ENCODE results near the gene SLC25A21. TPM values are rescaled to one million over a fixed set of nuclear protein-coding genes. Genes with fewer than 3 reads are reported as not detected.
"Not testable (repeated sequence)": the region's sequence is repeated elsewhere in the genome, so short reads cannot be mapped to it uniquely, and the experiment has no call there.

SLC25A21 gene
- total and polyA plus RNA-seq, 4 experiments from 2014 or later: not detected

DNA sequence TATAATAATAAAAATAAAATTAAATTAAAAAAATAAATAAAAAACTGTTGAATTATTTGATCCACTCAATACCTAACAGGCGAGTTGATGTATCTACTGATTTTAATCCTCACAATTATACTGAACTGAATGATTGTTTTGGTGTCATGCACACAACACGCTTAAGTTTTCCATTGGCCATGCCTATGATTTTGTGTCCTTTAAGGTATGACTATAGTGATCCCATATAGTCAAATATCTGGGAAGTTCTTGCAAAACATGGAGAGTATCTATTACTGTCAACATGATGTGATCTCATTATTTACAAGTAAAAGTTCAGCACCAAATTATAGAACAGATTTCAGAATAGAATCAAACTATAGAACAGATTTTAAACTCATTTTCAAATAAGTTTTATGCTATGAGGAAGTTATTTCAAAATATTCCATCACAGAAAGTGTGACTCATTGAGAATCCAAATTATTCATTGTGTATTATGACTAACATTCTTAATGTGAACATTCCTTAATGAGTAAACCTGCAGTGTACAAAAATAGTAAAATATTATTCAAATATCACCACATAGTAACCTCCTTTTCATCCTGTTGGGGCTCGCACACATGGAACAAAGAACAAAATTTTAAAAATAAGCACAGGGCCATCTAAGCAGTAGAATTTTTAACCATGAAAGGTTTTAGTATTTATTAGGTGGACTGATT lies 190.4 kb downstream of the SLC25A21 start:
- Mint-ChIP-seq H3K36me3 (no peaks in the 10 kb centered on the region), H3K4me3 (no peak overlapping the region), H3K27me3 (no peaks in the 10 kb centered on the region), H3K9me3 (peaks cover 0 to 4% (median under 1%) of the 10 kb centered on the region in 8 donors), H3K27ac (no peak overlapping the region), H3K4me1 (no peaks in the 10 kb centered on the region)
- Histone ChIP-seq H3K36me3 (ENCODE audit: insufficient read depth, low read length) (no peaks in the 10 kb centered on the region), H3K27me3 (ENCODE audit: insufficient read depth, low read length) (no peaks in the 10 kb centered on the region), H3K4me3 (ENCODE audit: low read length in 2 of 2) (no peak overlapping the region), H3K9me3 (ENCODE audit: control insufficient read depth in 1 of 2, low read length in 2 of 2) (no peaks in the 10 kb centered on the region), H3K4me1 (ENCODE audit: insufficient read depth, low read length) (no peaks in the 10 kb centered on the region), H3K27ac (ENCODE audit: low read depth, low read length) (no peak overlapping the region)
- POLR2A ChIA-PET (ENCODE audit: partially characterized antibody): no interaction called here
- intact Hi-C loops (cut with micrococcal nuclease): no loop called here
- DNase-seq: no peak
- CTCF ChIA-PET (ENCODE audit: partially characterized antibody): no interaction called here

DNA sequence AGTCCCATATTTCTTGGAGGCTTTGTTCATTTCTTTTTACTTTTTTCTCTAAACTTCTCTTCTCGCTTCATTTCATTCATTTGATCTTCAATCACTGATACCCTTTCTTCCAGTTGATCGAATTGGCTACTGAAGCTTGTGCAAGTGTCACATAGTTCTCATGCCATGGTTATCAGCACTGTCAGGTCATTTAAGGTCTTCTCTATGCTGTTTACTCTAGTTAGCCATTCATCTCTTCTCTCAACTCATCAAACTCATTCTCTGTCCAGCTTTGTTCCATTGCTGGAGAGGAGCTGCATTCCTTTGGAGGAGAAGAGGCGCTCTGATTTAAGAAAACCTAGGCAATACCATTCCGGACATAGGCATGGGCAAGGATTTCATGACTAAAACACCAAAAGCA lies 192.0 kb downstream of the SLC25A21 start:
- CTCF ChIA-PET (ENCODE audit: partially characterized antibody); POLR2A ChIA-PET (ENCODE audit: partially characterized antibody); H3K9me3 Mint-ChIP-seq; H3K27me3 Mint-ChIP-seq; H3K9me3 ChIP-seq (ENCODE audit: control insufficient read depth in 1 of 2, low read length in 2 of 2); H3K4me1 Mint-ChIP-seq; intact Hi-C loops (cut with micrococcal nuclease); H3K4me3 ChIP-seq (ENCODE audit: low read length in 2 of 2); H3K27me3 ChIP-seq (ENCODE audit: insufficient read depth, low read length); H3K4me1 ChIP-seq (ENCODE audit: insufficient read depth, low read length); H3K4me3 Mint-ChIP-seq; H3K36me3 Mint-ChIP-seq; H3K36me3 ChIP-seq (ENCODE audit: insufficient read depth, low read length); H3K27ac ChIP-seq (ENCODE audit: low read depth, low read length); DNase-seq; H3K27ac Mint-ChIP-seq: not testable (repeated sequence)

DNA sequence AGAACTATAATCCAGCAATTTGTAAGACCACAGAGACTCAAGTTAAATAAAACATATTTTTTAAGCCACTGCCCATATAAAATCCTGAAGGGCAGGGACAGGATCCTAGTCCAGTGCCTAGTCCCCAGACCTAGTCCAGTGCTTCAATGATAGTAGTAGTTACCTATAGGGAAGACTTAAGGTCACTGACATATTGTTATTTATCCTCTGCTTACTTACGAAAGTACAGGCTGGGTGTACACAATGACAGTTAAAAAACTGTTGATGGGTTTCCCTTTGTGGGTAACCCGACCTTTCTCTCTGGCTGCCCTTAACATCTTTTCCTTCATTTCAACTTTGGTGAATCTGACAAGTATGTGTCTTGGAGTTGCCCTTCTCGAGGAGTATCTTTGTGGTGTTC lies 192.5 kb downstream of the SLC25A21 start:
- Histone ChIP-seq H3K9me3 (ENCODE audit: control insufficient read depth in 1 of 2, low read length in 2 of 2) (no peaks in the 10 kb centered on the region), H3K4me1 (ENCODE audit: insufficient read depth, low read length) (no peaks in the 10 kb centered on the region), H3K4me3 (ENCODE audit: low read length in 2 of 2) (no peak overlapping the region), H3K27me3 (ENCODE audit: insufficient read depth, low read length) (no peaks in the 10 kb centered on the region), H3K36me3 (ENCODE audit: insufficient read depth, low read length) (no peaks in the 10 kb centered on the region), H3K27ac (ENCODE audit: low read depth, low read length) (no peak overlapping the region)
- H3K27me3 Mint-ChIP-seq: no peaks in the 10 kb centered on the region
- H3K27ac Mint-ChIP-seq: no peak overlapping the region
- no peaks in the 10 kb centered on the region for H3K4me1 Mint-ChIP-seq
- H3K9me3 Mint-ChIP-seq: peaks cover 0 to 4% (median under 1%) of the 10 kb centered on the region in 8 donors
- no peak overlapping the region for H3K4me3 Mint-ChIP-seq
- intact Hi-C loops (cut with micrococcal nuclease): no loop called here
- no peak for DNase-seq
- H3K36me3 Mint-ChIP-seq: no peaks in the 10 kb centered on the region
- POLR2A ChIA-PET (ENCODE audit: partially characterized antibody): no interaction called here
- CTCF ChIA-PET (ENCODE audit: partially characterized antibody): no interaction called here

DNA sequence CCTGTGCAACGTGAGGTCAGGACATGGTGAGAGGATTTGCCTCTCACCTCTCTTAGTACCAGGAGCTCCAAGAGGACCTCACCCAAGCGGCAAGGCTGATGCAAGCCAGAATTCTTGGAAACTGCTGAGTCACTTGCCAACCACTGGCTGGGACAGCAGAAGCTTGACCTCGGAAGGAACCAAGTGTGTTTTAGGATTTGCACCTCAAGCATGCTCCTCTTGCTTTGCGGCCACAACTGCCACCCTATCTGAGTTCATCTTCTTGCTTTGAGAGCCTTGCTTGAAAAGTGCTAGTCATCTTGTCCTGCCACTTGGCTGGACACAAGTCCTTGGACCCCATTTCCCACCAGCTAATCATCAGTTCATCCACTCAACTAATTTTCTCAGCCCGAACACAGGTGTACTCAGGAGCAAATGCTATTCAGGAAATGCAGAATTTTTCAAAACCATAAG lies 195.8 kb downstream of the SLC25A21 start:
- DNase-seq: no peak
- H3K27me3 ChIP-seq (ENCODE audit: insufficient read depth, low read length): no peaks in the 10 kb centered on the region
- H3K36me3 Mint-ChIP-seq: no peaks in the 10 kb centered on the region
- POLR2A ChIA-PET (ENCODE audit: partially characterized antibody): no interaction called here
- H3K27ac Mint-ChIP-seq: no peak overlapping the region
- H3K27ac ChIP-seq (ENCODE audit: low read depth, low read length): no peak overlapping the region
- intact Hi-C loops (cut with micrococcal nuclease): no loop called here
- H3K4me3 ChIP-seq (ENCODE audit: low read length in 2 of 2): no peak overlapping the region
- H3K4me1 ChIP-seq (ENCODE audit: insufficient read depth, low read length): no peaks in the 10 kb centered on the region
- peaks cover 0 to 6% (median 4%) of the 10 kb centered on the region in 8 donors for H3K9me3 Mint-ChIP-seq
- no peaks in the 10 kb centered on the region for H3K9me3 ChIP-seq (ENCODE audit: control insufficient read depth in 1 of 2, low read length in 2 of 2)
- H3K27me3 Mint-ChIP-seq: no peaks in the 10 kb centered on the region
- H3K4me3 Mint-ChIP-seq: no peak overlapping the region
- no peaks in the 10 kb centered on the region for H3K4me1 Mint-ChIP-seq
- CTCF ChIA-PET (ENCODE audit: partially characterized antibody): no interaction called here
- no peaks in the 10 kb centered on the region for H3K36me3 ChIP-seq (ENCODE audit: insufficient read depth, low read length)

DNA sequence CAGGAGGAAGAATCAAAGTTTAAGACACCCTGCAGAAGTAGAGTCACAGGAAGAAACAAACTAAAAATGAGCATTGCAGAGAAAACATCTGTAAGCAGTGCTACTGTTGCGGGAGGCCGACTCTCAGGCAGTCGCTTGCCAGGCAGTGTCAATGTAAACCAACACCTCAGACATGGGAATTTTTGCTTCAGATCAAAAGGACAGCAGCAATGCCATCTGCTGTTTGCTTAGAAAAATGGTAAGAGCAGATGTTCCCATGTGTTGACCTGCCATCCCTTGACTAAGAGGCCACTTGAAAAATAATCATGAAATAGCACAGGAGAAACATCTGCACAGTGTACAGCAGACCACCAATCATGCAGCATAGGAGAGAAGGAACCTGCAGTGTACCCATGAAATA lies 196.6 kb downstream of the SLC25A21 start:
- CTCF ChIA-PET (ENCODE audit: partially characterized antibody): no interaction called here
- Histone ChIP-seq H3K4me1 (ENCODE audit: insufficient read depth, low read length) (no peaks in the 10 kb centered on the region), H3K27ac (ENCODE audit: low read depth, low read length) (no peak overlapping the region), H3K4me3 (ENCODE audit: low read length in 2 of 2) (no peak overlapping the region), H3K36me3 (ENCODE audit: insufficient read depth, low read length) (no peaks in the 10 kb centered on the region), H3K27me3 (ENCODE audit: insufficient read depth, low read length) (no peaks in the 10 kb centered on the region), H3K9me3 (ENCODE audit: control insufficient read depth in 1 of 2, low read length in 2 of 2) (no peaks in the 10 kb centered on the region)
- POLR2A ChIA-PET (ENCODE audit: partially characterized antibody): no interaction called here
- H3K36me3 Mint-ChIP-seq: no peaks in the 10 kb centered on the region
- intact Hi-C loops (cut with micrococcal nuclease): no loop called here
- H3K4me3 Mint-ChIP-seq: no peak overlapping the region
- no peaks in the 10 kb centered on the region for H3K4me1 Mint-ChIP-seq
- no peak for DNase-seq
- peaks cover 0 to 6% (median 3%) of the 10 kb centered on the region in 8 donors for H3K9me3 Mint-ChIP-seq
- H3K27me3 Mint-ChIP-seq: no peaks in the 10 kb centered on the region
- H3K27ac Mint-ChIP-seq: peak overlapping the region in 1 of 7 donors; percentile 61

GRCh38 chr14:36974985-36975384 lies 197.4 kb downstream of the SLC25A21 start:
- Mint-ChIP-seq H3K9me3 (peaks cover 0 to 4% (median 0%) of the 10 kb centered on the region in 8 donors), H3K27me3 (no peaks in the 10 kb centered on the region)
- CTCF ChIA-PET (ENCODE audit: partially characterized antibody): no interaction called here

DNA sequence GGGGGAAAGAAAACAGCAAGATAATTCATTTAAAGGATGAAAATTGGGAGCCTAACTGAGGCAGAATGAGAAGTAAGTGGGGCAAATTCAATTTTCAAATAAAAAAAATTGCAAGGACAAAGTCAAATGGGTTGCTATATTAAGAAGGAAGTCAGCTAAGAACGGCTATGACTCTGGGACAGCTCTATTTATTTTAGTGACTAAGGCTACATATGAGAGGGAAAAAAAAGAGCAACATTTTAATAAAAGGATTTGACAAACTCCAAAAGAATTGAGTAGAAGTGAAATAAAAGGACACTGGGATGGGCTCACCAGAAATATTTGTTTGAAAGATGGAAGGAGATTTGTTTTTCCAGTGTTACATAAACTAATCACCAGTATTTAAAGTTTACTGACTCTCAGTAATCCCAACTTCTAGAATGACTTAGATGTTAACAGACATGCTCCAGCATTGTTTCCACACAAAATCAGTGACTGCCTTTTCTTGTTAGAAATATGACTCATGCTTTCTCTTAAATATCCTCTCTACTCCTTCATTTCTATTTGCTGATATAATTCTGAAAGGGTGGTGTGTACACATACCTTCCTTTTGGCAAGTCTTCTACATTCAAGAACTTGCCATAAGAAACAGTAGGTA lies 198.5 kb downstream of the SLC25A21 start:
- H3K36me3 ChIP-seq (ENCODE audit: insufficient read depth, low read length): no peaks in the 10 kb centered on the region
- Mint-ChIP-seq H3K36me3 (no peaks in the 10 kb centered on the region), H3K4me3 (no peak overlapping the region), H3K9me3 (peaks cover 0 to 4% (median 0%) of the 10 kb centered on the region in 8 donors), H3K4me1 (no peaks in the 10 kb centered on the region), H3K27ac (no peak overlapping the region), H3K27me3 (no peaks in the 10 kb centered on the region)
- no peaks in the 10 kb centered on the region for H3K4me1 ChIP-seq (ENCODE audit: insufficient read depth, low read length)
- ChIA-PET POLR2A (ENCODE audit: partially characterized antibody) (no interaction called here), CTCF (ENCODE audit: partially characterized antibody) (no interaction called here)
- H3K27me3 ChIP-seq (ENCODE audit: insufficient read depth, low read length): no peaks in the 10 kb centered on the region
- H3K9me3 ChIP-seq (ENCODE audit: control insufficient read depth in 1 of 2, low read length in 2 of 2): no peaks in the 10 kb centered on the region
- H3K4me3 ChIP-seq (ENCODE audit: low read length in 2 of 2): no peak overlapping the region
- DNase-seq: no peak
- no peak overlapping the region for H3K27ac ChIP-seq (ENCODE audit: low read depth, low read length)
- intact Hi-C loops (cut with micrococcal nuclease): no loop called here

More at GRCh38 chr14:36974985-36975384, 197.4 kb downstream of the SLC25A21 start:
- no peak overlapping the region for H3K4me3 ChIP-seq (ENCODE audit: low read length in 2 of 2)
- no peak overlapping the region for H3K27ac ChIP-seq (ENCODE audit: low read depth, low read length)
- DNase-seq: no peak
- intact Hi-C loops (cut with micrococcal nuclease): no loop called here
- POLR2A ChIA-PET (ENCODE audit: partially characterized antibody): no interaction called here
- H3K4me3 Mint-ChIP-seq: no peak overlapping the region
- H3K27ac Mint-ChIP-seq: no peak overlapping the region
- no peaks in the 10 kb centered on the region for H3K9me3 ChIP-seq (ENCODE audit: control insufficient read depth in 1 of 2, low read length in 2 of 2)
- H3K4me1 ChIP-seq (ENCODE audit: insufficient read depth, low read length): no peaks in the 10 kb centered on the region
- H3K27me3 ChIP-seq (ENCODE audit: insufficient read depth, low read length): no peaks in the 10 kb centered on the region
- H3K4me1 Mint-ChIP-seq: no peaks in the 10 kb centered on the region
- H3K36me3 Mint-ChIP-seq: no peaks in the 10 kb centered on the region
- no peaks in the 10 kb centered on the region for H3K36me3 ChIP-seq (ENCODE audit: insufficient read depth, low read length)
